H9 (cell line): ENCODE results near the gene SFMBT2. TPM values are rescaled to one million over a fixed set of nuclear protein-coding genes. Genes with fewer than 3 reads are reported as not detected.

Experiments
- DNase-seq: peaks from one replicate; pipeline ENCODE4 v3.0.0-alpha.2; 2017
- H2AFZ ChIP-seq: one replicate; pipeline ENCODE4 v1.6.1; 2013; ENCODE audit warnings: mild to moderate bottlenecking, low read length, control low read depth, moderate library complexity
- H2AK5ac ChIP-seq: 2 replicates; pipeline ENCODE4 v1.6.1; 2013; ENCODE audit warnings: low read length, control low read depth, mixed read lengths; ENCODE audit not compliant: insufficient read length
- H2BK120ac ChIP-seq: one replicate; pipeline ENCODE4 v1.6.1; 2013; ENCODE audit warnings: low read depth, mild to moderate bottlenecking, low read length, control low read depth, inconsistent platforms; ENCODE audit not compliant: poor library complexity, severe bottlenecking
- H2BK12ac ChIP-seq: 2 replicates; pipeline ENCODE4 v1.6.1; 2013; ENCODE audit warnings: low read length, control low read depth, mixed read lengths, low read depth; ENCODE audit not compliant: insufficient read length
- H2BK15ac ChIP-seq: 2 replicates; pipeline ENCODE4 v1.6.1; 2013; ENCODE audit warnings: low read depth, low read length, control low read depth
- H2BK20ac ChIP-seq: one replicate; pipeline ENCODE4 v1.6.1; 2013; ENCODE audit warnings: low read depth, mild to moderate bottlenecking, low read length, control low read depth, inconsistent platforms; ENCODE audit not compliant: poor library complexity, severe bottlenecking
- H2BK5ac ChIP-seq: 2 replicates; pipeline ENCODE4 v1.6.1; 2013; ENCODE audit warnings: low read length, control low read depth, mixed read lengths; ENCODE audit not compliant: insufficient read length
- H3K14ac ChIP-seq: 2 replicates; pipeline ENCODE4 v1.6.1; 2013; ENCODE audit warnings: low read length, control low read depth; ENCODE audit not compliant: insufficient read depth
- H3K18ac ChIP-seq: 2 replicates; pipeline ENCODE4 v1.6.1; 2013; ENCODE audit warnings: low read depth, mild to moderate bottlenecking, mixed read lengths, low read length, control low read depth; ENCODE audit not compliant: insufficient read length
- H3K23ac ChIP-seq: 2 replicates; pipeline ENCODE4 v1.6.1; 2013; ENCODE audit warnings: low read length, control low read depth, mixed read lengths, low read depth; ENCODE audit not compliant: insufficient read length
- H3K23me2 ChIP-seq: 2 replicates; pipeline ENCODE4 v1.6.1; 2013; ENCODE audit warnings: low read depth, mild to moderate bottlenecking, mixed read lengths, low read length, control low read depth; ENCODE audit not compliant: insufficient read length, poor library complexity, severe bottlenecking
- H3K27ac ChIP-seq: 2 replicates; pipeline ENCODE4 v1.5.1; 2013; ENCODE audit warnings: low read length, control low read depth, mixed read lengths, low read depth; ENCODE audit not compliant: insufficient read length
- H3K27me3 ChIP-seq: 2 replicates; pipeline ENCODE4 v1.6.1; 2013; ENCODE audit warnings: low read length, control low read depth, inconsistent platforms; ENCODE audit not compliant: insufficient read depth
- H3K4ac ChIP-seq: 2 replicates; pipeline ENCODE4 v1.6.1; 2013; ENCODE audit warnings: low read depth, mild to moderate bottlenecking, control low read depth, inconsistent platforms, low read length, moderate library complexity
- H3K4me1 ChIP-seq: 2 replicates; pipeline ENCODE4 v1.6.1; 2013; ENCODE audit warnings: low read length, control low read depth, inconsistent platforms; ENCODE audit not compliant: insufficient read depth
- H3K4me2 ChIP-seq: 2 replicates; pipeline ENCODE4 v1.6.1; 2013; ENCODE audit warnings: low read length, control low read depth, mixed read lengths; ENCODE audit not compliant: insufficient read length, insufficient read depth
- H3K56ac ChIP-seq: 2 replicates; pipeline ENCODE4 v1.6.1; 2013; ENCODE audit warnings: low read depth, mild to moderate bottlenecking, mixed read lengths, low read length, control low read depth; ENCODE audit not compliant: insufficient read length
- H3K79me1 ChIP-seq: 2 replicates; pipeline ENCODE4 v1.6.1; 2013; ENCODE audit warnings: low read depth, mild to moderate bottlenecking, moderate library complexity, low read length, control low read depth, inconsistent platforms; ENCODE audit not compliant: insufficient read depth, poor library complexity, severe bottlenecking
- H3K79me2 ChIP-seq: 2 replicates; pipeline ENCODE4 v1.6.1; 2013; ENCODE audit warnings: low read length, control low read depth, inconsistent platforms; ENCODE audit not compliant: insufficient read depth
- H3K9ac ChIP-seq: 2 replicates; pipeline ENCODE4 v1.6.1; 2013; ENCODE audit warnings: low read length, control low read depth, mixed read lengths; ENCODE audit not compliant: insufficient read length; ENCODE audit errors: extremely low read depth
- H3K9me3 ChIP-seq: one replicate; pipeline ENCODE4 v1.6.1; 2013; ENCODE audit warnings: low read depth, low read length, inconsistent platforms; ENCODE audit not compliant: control insufficient read depth
- H3T11ph ChIP-seq: one replicate; pipeline ENCODE4 v1.6.1; 2013; ENCODE audit warnings: mild to moderate bottlenecking, low read length, control low read depth, inconsistent platforms
- H4K20me1 ChIP-seq: one replicate; pipeline ENCODE4 v1.6.1; 2013; ENCODE audit not compliant: control insufficient read depth, insufficient read length, insufficient read depth
- H4K5ac ChIP-seq: 2 replicates; pipeline ENCODE4 v1.6.1; 2013; ENCODE audit warnings: low read depth, mild to moderate bottlenecking, mixed read lengths, low read length, control low read depth; ENCODE audit not compliant: insufficient read length
- H4K8ac ChIP-seq: replicated peaks from 2 replicates; pipeline ENCODE4 v1.6.1; 2013; ENCODE audit warnings: low read length, control low read depth, mixed read lengths, low read depth; ENCODE audit not compliant: insufficient read length
- H4K91ac ChIP-seq: 2 replicates; pipeline ENCODE4 v1.6.1; 2013; ENCODE audit warnings: low read depth, mild to moderate bottlenecking, moderate library complexity, mixed read lengths, low read length, control low read depth; ENCODE audit not compliant: insufficient read length
- H3K27ac Mint-ChIP-seq, 3 experiments: 2 replicates in 2 of 3; 3 replicates in 1 of 3; pipeline ENCODE4 v1.8.0; 2020 to 2021; ENCODE audit warnings: mixed read lengths in 3 of 3, mild to moderate bottlenecking in 1 of 3, moderate library complexity in 1 of 3
- H3K27me3 Mint-ChIP-seq: 2 replicates; pipeline ENCODE4 v1.8.0; 2021; ENCODE audit warnings: low read depth, mild to moderate bottlenecking, moderate library complexity, mixed read lengths
- H3K36me3 Mint-ChIP-seq, 3 experiments: 2 replicates in 2 of 3; 3 replicates in 1 of 3; pipeline ENCODE4 v1.8.0; 2020 to 2021; ENCODE audit warnings: low read depth in 3 of 3, mixed read lengths in 3 of 3; ENCODE audit not compliant: insufficient read depth in 1 of 3
- H3K4me1 Mint-ChIP-seq, 2 experiments: 2 replicates each; pipeline ENCODE4 v1.8.0; 2020; ENCODE audit warnings: mixed read lengths in 2 of 2
- H3K4me3 Mint-ChIP-seq, 2 experiments: 2 replicates in 1 of 2; 3 replicates in 1 of 2; pipeline ENCODE4 v1.8.0; 2020 to 2021; ENCODE audit warnings: mild to moderate bottlenecking in 2 of 2, mixed read lengths in 2 of 2, moderate library complexity in 1 of 2
- H3K9me3 Mint-ChIP-seq, 2 experiments: 2 replicates in 1 of 2; 3 replicates in 1 of 2; pipeline ENCODE4 v1.8.0; 2020; ENCODE audit warnings: mild to moderate bottlenecking in 2 of 2, mixed read lengths in 2 of 2, moderate library complexity in 1 of 2
- CTCF ChIP-seq: fragments of 200-600 bp; sonication (generic); conservative IDR thresholded peaks from 3 replicates; pipeline ENCODE4 v1.8.0; 2021; ENCODE audit warnings: antibody characterized with exemption, mild to moderate bottlenecking
- WGBS: extraction: QIAGEN DNeasy Blood & Tissue Kit; methylation state at CpG from one replicate; pipeline ENCODE4 v1.1.7; 2013; ENCODE audit warnings: missing lambda C conversion rate, low lambda C conversion rate, mixed read lengths; ENCODE audit not compliant: insufficient read length; ENCODE audit errors: extremely low coverage; 5-methylcytosine and 5-hydroxymethylcytosine counted together
- total RNA-seq: library from RNA; stranded (reverse); gene quantifications from 2 replicates; pipeline ENCODE4 v1.2.1, GENCODE V29; 2021

SFMBT2 gene
- total RNA-seq, 1 experiment from 2014 or later, result 5.3 TPM

- Histone ChIP-seq H3K9me3 (no peaks in the 10 kb centered on the region), H3K23ac (no peak overlapping the region), H3K27me3 (no peaks in the 10 kb centered on the region), H3K79me1 (no peaks in the 10 kb centered on the region), H3K4ac (no peak overlapping the region), H3K56ac (no peak overlapping the region), H4K8ac (no peak overlapping the region), H2BK120ac (no peak overlapping the region), H3K23me2 (no peaks in the 10 kb centered on the region), H3K4me2 (no peak overlapping the region), H2BK20ac (no peak overlapping the region), H3T11ph (no peak overlapping the region), H3K4me1 (no peaks in the 10 kb centered on the region), H3K18ac (no peak overlapping the region), H2BK15ac (no peak overlapping the region), H3K14ac (no peak overlapping the region), H3K9ac (no peak overlapping the region), H2BK12ac (no peak overlapping the region), H2AK5ac (no peak overlapping the region), H2AFZ (no peak overlapping the region), H3K79me2 (no peaks in the 10 kb centered on the region; the same call in 1 of the 2 replicates), H2BK5ac (no peak overlapping the region), H4K5ac (no peak overlapping the region), H4K20me1 (no peaks in the 10 kb centered on the region), H4K91ac (no peak overlapping the region), H3K27ac (no peak overlapping the region)
- Mint-ChIP-seq H3K36me3 (peaks cover 2 to 6% (median 6%) of the 10 kb centered on the region in 3 experiments; a peak in 6 of 7 replicates), H3K27ac (peak overlapping the region in 1 of 3 experiments; percentile 54; a peak in 2 of 7 replicates), H3K4me1 (peaks cover 3 to 10% of the 10 kb centered on the region in 2 experiments; a peak in 2 of 4 replicates), H3K27me3 (no peaks in the 10 kb centered on the region), H3K9me3 (peaks cover 0 to 6% of the 10 kb centered on the region in 2 experiments; a peak in 3 of 5 replicates), H3K4me3 (no peak overlapping the region)
- no peak for TF ChIP-seq CTCF
- WGBS, result no CpG with 5 or more reads among the region's 7 CpGs
- no peak for DNase-seq
Observed at GRCh38 chr10:7320072-7320471, 90.8 kb downstream of the SFMBT2 start.
